ENCODE measurements around the gene MMP15. TPM values are rescaled to one million over a fixed set of nuclear protein-coding genes. Genes with fewer than 3 reads are reported as not detected.

The MMP15 gene
- total and polyA plus RNA-seq, 2 donors (not counting 3 experiments of a cell fraction or from before 2014, with no cell fraction given), result 12.6 to 16.0 TPM

- no peaks in the 10 kb centered on the region for H4K20me1 ChIP-seq (replicated peaks; ENCODE audit: control insufficient read depth, extremely low read depth, insufficient read depth, low read length)
- intact Hi-C loops (cut with micrococcal nuclease), result no loop called here
- BruUV-seq (replicated peaks), result no TSS peak
- H3K27ac ChIP-seq (ENCODE audit: insufficient read depth, low read depth, low read length), result no peak overlapping the region
- no peaks in the 10 kb centered on the region for H3K4me1 ChIP-seq (ENCODE audit: control insufficient read depth, extremely low read depth, insufficient read depth, low read length)
- dilution Hi-C loops (cut with MboI; ENCODE audit: extremely low pct_ligation_motif_present, low sequenced_read_pairs), result no loop called here
- H3K79me2 ChIP-seq (ENCODE audit: control insufficient read depth, insufficient read depth, low read length), result no peaks in the 10 kb centered on the region
- ChIA-PET POLR2A (no interaction called here), CTCF (no interaction called here)
- no peak overlapping the region for H3K4me3 ChIP-seq (replicated peaks in 1 of 3; ENCODE audit: insufficient read depth in 1 of 3, low read depth in 1 of 3, low read length in 3 of 3)
- no peaks in the 10 kb centered on the region for H3K9me1 ChIP-seq (replicated peaks; ENCODE audit: control insufficient read depth, extremely low read depth, insufficient read depth, low read length)
- no peaks in the 10 kb centered on the region for H3K36me3 ChIP-seq (ENCODE audit: control insufficient read depth in 2 of 2, extremely low read depth in 1 of 2, insufficient read depth in 2 of 2, low read length in 2 of 2)
- DNase-seq (ENCODE audit: low read depth, low spot score), result no peak
- H3K4me2 ChIP-seq (ENCODE audit: insufficient read depth, low read length), result no peak overlapping the region
- TF ChIP-seq MYC (IDR thresholded peaks at IDR 0.05; ENCODE audit: low read depth, low read length), result no peak
- TF ChIP-seq MAX (IDR thresholded peaks at IDR 0.05; ENCODE audit: insufficient read depth, insufficient read length), result no peak
- no peak for TF ChIP-seq EZH2 (IDR thresholded peaks at IDR 0.05; ENCODE audit: borderline replicate concordance, low read depth, low read length, severe bottlenecking)
- no peak for FAIRE-seq
- no peak overlapping the region for H2AFZ ChIP-seq (ENCODE audit: low read depth, low read length)
- H3K9me3 ChIP-seq (replicated peaks; ENCODE audit: control insufficient read depth, insufficient read depth, low read length), result no peaks in the 10 kb centered on the region
- no peak overlapping the region for H3K9ac ChIP-seq (replicated peaks; ENCODE audit: extremely low read depth, insufficient read depth, low read length)
- no peaks in the 10 kb centered on the region for H3K27me3 ChIP-seq (ENCODE audit: control insufficient read depth in 2 of 2, insufficient read depth in 2 of 2, low read length in 2 of 2)
These were observed 14.9 kb downstream of the MMP15 start for GRCh38 chr16:58040496-58040846.

GRCh38 chr16:58040945-58041627 lies 15.5 kb downstream of the MMP15 start:
- intact Hi-C loops (cut with micrococcal nuclease) (no loop called here), dilution Hi-C loops (cut with MboI; ENCODE audit: extremely low pct_ligation_motif_present, low sequenced_read_pairs) (no loop called here)
- H3K27ac ChIP-seq (ENCODE audit: insufficient read depth, low read depth, low read length), result no peak overlapping the region
- no peaks in the 10 kb centered on the region for H3K9me1 ChIP-seq (replicated peaks; ENCODE audit: control insufficient read depth, extremely low read depth, insufficient read depth, low read length)
- H3K4me3 ChIP-seq (replicated peaks in 1 of 3; ENCODE audit: insufficient read depth in 1 of 3, low read depth in 1 of 3, low read length in 3 of 3), result no peak overlapping the region
- ChIA-PET CTCF (no interaction called here), POLR2A (no interaction called here)
- no peaks in the 10 kb centered on the region for H3K36me3 ChIP-seq (ENCODE audit: control insufficient read depth in 2 of 2, extremely low read depth in 1 of 2, insufficient read depth in 2 of 2, low read length in 2 of 2)
- no peaks in the 10 kb centered on the region for H3K79me2 ChIP-seq (ENCODE audit: control insufficient read depth, insufficient read depth, low read length)
- FAIRE-seq (no peak), DNase-seq (ENCODE audit: low read depth, low spot score) (no peak)
- BruUV-seq (replicated peaks), result no TSS peak
- no peak overlapping the region for H3K4me2 ChIP-seq (ENCODE audit: insufficient read depth, low read length)
- H4K20me1 ChIP-seq (replicated peaks; ENCODE audit: control insufficient read depth, extremely low read depth, insufficient read depth, low read length), result no peaks in the 10 kb centered on the region
- H3K4me1 ChIP-seq (ENCODE audit: control insufficient read depth, extremely low read depth, insufficient read depth, low read length), result no peaks in the 10 kb centered on the region
- H2AFZ ChIP-seq (ENCODE audit: low read depth, low read length), result no peak overlapping the region
- no peak for TF ChIP-seq GATA2 (IDR thresholded peaks at IDR 0.05; ENCODE audit: insufficient read depth, insufficient read length, low read depth, low read length)
- no peak for TF ChIP-seq FOS (IDR thresholded peaks at IDR 0.05; ENCODE audit: borderline replicate concordance, insufficient read depth, low read length)
- no peaks in the 10 kb centered on the region for H3K9me3 ChIP-seq (replicated peaks; ENCODE audit: control insufficient read depth, insufficient read depth, low read length)
- no peak overlapping the region for H3K9ac ChIP-seq (replicated peaks; ENCODE audit: extremely low read depth, insufficient read depth, low read length)
- H3K27me3 ChIP-seq (ENCODE audit: control insufficient read depth in 2 of 2, insufficient read depth in 2 of 2, low read length in 2 of 2), result no peaks in the 10 kb centered on the region

Measured in endothelial cell of umbilical vein (primary cell).